GM19025 (cell line): ENCODE measurements around the gene ERFE.
A peak's percentile ranks its signal among the peaks of the same experiment; 100 is the strongest.

Experiments
- ATAC-seq: cut with Tn5 transposase; IDR thresholded peaks from one replicate; pipeline ENCODE4 v1.9.1; 2021; ENCODE audit warnings: mild to moderate bottlenecking, low read depth, moderate library complexity; ENCODE audit not compliant: unreplicated experiment

ERFE gene

DNA sequence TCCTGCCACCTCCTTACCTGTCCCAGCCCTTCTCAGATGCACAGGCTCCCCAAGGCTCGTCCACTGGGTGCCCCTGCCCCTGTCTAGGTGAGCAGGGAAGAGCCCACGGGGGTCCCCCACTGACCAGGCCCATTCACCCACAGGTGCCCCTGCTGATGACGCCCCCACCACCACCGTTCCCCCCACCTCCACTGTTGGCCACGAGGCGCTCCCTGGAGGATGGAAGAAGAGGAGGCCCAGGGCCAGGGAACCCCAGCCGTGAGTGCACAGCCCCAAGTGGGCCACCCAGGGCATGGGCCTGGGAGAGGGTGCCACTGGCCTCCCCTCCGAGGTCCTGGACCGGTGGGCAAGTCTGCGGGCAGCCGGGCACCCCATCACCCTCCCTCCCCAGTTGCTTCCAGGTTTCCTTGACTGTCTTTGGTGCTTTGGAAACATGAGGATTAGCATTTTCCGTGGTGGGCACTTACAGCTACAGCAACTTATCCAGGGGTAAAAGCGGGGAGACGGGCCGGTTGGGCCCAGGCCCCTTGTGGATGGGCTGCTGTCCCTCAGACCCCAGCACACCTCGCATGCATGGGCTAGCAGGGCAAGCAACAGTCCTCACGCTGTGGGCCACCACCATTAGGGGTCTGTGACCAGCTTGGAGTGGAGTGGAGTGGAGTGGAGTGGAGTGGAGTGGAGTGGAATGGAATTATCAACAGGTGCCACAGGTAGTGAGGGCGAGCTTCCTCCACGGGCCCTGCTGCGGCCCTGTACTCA is 33.5 kb upstream of the ERFE start:
- ATAC-seq, result no peak

DNA sequence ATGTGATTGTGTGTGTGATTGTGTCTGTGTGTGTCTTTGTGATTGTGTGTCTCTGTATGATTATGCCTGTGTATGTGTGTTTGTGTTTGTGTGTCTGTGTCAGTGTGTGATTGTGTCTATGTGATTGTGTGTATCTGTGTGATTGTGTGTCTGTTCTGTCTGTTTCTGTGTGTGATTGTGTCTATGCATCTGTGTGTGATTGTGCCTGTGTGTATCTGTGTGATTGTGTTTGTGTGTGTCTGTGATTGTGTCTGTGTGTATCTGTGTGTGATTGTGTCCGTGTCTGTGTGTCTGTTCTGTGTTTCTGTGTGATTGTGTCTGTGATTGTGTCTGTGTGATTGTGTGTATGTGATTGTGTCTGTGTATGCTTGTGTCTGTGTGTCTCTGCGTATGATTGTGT is 32.4 kb upstream of the ERFE start:
- ATAC-seq, result no peak

GRCh38 chr2:238126775-238127164 is 32.0 kb upstream of the ERFE start:
- ATAC-seq, result no peak

DNA sequence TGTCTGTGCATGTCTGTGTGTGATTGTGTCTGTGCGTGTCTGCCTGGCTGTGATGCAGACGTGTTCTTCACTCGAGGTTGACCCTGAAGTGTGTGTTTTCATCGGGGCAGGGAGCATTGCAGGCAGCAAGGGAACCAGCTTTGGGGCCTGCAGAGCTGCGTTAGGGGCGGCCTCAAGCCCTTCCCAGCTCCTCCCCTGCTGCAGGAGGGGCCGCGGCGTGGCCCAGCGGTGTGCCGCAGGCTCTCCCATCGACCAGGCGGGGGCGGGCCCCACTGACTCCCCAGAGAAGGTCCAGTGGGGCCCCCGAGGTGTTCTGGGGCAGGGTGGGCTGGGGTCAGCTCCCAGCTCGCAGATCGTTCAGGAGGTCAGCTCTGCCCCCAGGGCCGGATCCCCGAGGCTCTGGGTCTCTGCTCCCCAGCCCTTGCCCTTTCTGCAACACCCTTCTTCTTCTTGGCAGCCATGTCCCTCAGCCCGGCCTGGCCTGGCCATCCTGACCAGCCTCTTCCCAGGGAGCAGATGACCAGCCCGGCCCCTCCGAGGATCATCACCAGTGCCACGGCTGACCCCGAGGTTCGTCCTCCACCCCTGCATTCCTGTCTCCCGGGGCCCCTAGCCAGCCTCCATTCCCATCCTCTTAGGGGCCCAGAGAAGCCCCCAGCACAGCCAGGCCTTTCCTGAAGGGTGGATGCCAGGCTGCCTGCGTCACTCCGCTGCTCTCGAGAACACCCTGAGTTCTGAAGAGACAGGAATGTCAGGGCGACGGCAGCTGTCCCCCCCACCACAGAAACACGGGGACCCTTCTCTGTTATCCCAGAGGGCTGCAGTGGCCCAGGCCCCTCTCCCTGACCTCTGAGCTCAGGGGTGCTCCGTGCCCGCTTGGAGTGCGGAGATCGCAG is 31.4 kb upstream of the ERFE start:
- ATAC-seq, result peak; percentile 60

DNA sequence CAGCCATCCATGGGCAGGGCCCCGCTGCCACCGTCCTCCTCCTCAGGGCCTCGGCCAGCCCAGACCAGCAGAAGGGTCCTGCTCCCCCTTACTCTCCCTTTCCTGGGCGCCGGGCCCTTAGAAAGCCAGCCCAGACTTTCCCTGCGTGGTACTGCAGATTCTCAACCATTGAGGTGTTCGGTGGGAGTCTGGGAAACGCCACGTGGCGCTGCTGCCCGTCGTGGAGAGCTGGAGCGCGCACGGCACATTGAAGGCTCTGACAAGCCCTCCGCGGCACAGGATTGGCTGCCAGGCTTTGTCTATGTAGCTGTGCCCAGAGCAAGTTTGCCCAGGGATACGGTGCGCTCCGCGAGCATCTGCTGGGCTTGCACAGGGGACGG is 30.7 kb upstream of the ERFE start:
- no peak for ATAC-seq

GRCh38 chr2:238128534-238129001 is 30.2 kb upstream of the ERFE start:
- ATAC-seq, result no peak

GRCh38 chr2:238129166-238130010 is 29.4 kb upstream of the ERFE start:
- ATAC-seq, result no peak

DNA sequence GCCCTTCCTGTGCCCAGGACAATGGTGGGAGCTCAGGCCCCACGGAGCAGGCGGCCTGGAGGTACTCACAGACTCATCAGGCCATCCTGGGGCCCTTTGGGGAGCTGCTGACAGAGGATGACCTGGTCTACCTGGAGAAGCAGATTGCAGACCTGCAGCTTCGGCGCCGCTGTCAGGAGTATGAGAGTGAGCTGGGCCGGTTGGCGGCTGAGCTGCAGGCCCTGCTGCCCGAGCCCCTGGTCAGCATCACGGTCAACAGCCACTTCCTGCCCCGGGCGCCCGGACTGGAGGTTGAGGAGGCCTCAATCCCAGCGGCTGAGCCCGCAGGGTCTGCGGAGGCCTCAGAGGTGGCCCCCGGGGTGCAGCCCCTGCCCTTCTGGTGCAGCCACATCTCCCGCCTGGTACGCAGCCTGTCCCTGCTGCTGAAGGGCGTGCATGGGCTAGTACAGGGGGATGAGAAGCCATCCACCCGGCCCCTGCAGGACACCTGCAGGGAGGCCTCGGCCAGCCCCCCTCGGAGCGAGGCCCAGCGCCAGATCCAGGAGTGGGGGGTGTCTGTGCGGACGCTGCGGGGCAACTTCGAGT is 28.6 kb upstream of the ERFE start:
- ATAC-seq, result no peak

DNA sequence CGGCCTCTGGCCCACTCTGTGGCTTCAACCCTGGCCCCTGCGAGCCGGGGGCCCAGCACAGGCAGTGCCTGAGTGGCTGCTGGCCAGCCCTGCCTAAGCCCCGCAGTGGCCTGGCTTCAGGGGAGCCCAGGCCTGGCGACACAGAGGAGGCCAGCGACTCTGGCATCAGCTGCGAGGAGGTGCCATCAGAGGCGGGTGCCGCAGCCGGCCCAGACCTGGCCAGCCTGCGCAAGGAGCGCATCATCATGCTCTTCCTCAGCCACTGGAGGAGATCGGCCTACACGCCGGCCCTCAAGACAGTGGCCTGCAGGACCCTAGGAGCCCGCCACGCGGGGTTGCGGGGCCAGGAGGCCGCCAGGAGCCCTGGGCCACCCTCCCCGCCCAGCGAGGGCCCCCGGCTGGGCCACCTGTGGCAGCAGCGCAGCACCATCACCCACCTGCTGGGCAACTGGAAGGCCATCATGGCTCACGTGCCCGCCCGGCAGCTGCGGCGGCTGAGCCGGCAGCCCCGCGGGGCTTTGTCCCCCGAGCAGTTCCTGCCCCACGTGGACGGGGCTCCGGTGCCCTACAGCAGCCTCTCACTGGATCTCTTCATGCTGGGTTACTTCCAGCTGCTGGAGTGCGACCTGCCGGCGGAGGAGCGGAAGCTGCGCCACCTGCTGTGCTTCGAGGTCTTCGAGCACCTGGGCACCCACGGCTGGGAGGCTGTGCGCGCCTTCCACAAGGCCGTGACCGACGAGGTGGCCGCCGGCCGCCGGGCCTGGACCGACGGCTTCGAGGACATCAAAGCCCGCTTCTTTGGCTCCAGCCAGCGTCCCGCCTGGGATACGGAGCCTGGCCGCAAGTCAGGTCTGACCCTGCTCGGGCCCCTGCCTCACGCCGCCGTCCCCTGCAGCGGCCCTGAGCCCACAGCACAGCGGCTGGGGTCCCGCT is 27.8 kb upstream of the ERFE start:
- ATAC-seq, result no peak

DNA sequence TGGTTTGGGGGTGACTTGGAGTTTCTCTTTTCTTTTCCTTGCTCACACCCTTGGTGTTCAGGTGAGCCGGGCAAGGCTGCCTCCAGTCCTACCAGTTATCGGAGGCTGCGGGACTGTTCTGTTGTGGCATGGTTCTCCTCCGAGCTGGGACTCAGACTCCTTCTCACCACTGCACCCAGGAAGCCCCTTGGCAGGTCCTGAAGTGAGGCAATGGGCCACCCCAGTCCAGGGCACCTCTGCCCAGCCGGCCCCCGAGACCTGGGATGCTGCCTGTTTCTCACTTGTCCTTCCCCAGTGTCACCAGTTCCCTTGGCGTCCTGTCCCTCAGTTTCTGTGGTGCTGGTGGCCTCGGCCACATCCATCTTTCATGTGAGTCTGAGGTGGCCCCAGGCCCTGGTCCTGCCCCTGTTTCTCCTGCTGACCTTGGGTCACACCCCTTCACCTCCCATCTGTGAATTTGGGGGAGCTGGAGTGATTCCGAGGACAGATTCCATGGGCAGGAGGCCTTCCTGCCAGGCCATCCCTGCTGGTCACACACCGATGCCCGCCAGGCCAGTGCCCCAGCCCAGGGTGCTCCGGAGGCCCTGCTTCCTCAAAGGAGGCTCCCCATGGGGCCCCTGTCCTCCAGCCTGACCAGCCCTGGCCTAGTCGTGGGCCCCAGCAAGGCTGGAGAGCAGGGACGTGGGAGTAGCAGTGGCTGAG is 26.9 kb upstream of the ERFE start:
- no peak for ATAC-seq

DNA sequence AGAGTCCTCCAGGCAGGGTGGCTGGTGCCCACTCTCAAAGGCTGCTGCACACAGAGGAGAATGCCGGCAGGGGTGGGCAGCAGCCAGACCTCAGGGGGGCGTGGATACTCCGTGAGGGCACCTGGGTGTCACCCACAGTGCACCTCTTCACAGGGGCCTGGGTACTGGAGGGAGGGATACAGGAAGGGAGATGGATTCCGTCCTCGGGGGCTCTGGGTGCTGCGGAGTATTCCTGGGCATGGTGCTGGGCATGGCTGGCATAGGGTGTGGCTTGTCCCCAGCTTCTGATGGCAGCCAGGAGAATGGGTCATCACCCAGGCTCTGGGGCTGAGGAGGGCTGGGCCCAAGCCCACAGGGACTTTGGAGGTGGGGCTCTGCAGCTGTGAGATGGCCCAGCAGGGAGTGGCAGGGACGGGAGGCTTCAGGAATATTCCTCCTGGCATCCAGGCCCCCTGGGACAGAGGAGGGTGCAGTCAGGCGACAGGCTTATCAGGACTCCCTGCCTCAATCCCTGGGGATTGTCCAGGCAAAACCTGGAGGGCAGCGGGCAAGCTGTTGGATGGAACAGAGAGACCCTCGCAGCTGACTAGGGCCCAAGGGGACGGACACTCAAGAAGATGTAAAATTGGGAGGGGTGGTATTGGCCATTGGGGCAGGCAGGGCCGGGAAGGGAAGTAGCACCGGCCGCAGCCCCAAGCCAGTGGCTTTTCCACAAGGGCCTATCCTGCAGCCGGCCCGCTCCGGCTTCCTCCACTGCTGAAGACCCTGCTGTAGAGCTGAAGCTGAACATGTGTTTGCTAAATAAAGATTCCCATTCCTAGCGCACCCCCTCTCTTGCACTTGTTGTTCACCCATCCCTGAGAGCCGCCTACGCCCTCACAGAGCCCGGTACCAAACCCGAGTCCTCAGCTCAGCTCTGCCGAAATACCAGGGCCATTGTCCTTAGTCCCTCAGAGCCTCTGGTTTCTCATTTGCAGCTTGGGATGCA is 26.0 kb upstream of the ERFE start:
- ATAC-seq, result no peak

DNA sequence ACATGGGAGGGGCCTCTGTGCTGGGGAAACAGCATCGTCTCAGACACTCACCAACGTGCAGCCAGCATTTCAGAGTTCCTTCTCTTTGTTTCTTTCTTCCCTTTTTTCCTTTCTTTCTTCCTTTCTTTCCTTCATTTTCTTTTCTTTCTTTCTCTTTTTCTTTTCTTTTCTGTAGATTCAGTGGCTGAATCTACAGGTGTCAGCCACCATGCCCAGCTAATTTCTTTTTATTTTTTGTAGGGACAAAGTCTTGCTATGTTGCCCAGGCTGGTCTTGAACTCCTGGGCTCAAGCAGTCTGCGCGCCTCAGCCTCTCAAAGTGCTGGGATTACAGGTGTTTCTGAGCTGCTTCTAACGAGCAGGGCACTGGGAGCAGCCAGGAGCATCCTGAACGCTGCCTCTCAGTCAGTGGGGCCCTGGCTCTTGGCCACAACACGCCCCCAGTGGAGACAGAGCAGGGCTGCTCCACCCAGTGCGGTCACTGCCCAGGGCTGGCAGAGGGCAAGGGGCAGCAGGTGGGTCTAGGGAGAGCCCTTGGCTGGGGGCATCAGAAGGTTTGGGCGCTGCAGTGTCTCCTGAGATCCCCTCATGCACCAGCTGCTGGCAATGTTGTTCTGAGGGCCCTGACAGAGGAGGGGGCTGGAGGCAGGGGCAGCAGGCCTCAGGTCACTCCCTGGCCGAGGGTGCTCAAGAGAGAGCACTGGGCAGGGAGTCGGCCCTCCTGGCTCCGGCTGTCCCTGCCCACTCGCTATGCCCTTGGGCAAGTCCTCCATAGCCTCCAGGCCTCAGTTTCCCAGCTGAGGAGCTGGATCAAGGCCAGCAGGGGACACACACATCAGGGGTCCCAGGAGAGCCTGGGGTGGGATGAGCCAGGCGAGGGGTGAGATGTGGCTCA is 25.0 kb upstream of the ERFE start:
- ATAC-seq, result no peak

DNA sequence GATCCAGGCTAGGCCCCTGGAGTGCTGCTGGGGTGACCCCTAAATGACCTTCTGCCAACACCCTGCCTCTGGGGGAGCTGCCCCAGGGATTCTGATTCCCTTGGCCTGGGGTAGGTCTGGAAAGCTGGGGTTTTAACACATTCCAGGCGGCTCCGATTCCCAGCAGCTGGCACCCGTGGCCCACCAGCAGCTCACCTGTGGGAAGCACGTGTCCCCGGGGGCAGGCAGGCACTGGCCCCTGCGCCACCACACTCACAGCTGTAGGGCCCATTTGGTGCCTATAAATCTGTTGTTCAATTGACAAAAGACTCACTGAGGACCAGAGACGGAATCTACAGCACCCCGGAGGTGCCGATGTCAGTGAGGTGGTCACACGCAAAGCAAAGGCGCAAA is 24.4 kb upstream of the ERFE start:
- ATAC-seq, result no peak

DNA sequence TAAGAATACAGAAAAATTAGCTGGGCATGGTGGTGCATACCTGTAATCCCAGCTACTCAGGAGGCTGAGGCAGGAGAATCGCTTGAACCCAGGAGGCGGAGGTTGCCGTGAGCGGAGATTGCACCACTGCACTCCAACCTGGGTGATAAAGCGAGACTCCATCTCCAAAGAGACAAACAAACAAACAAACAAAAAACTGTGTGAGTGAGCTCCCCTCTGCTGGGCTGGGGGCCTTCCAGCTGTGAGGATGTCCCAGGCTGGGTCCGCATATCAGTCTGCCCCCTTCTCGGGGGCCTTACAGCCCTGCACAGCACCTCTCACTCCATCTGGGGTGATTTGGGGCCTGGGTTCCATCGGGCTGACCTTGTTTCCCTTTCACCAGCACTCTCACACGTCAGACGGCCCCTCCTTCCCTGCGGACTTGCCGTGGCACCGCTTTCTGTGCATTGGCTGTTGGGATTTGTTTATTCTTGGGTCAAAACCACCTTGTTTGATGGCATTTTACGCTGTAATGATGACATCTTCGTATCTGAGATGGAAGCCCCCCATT is 23.1 kb upstream of the ERFE start:
- no peak for ATAC-seq

DNA sequence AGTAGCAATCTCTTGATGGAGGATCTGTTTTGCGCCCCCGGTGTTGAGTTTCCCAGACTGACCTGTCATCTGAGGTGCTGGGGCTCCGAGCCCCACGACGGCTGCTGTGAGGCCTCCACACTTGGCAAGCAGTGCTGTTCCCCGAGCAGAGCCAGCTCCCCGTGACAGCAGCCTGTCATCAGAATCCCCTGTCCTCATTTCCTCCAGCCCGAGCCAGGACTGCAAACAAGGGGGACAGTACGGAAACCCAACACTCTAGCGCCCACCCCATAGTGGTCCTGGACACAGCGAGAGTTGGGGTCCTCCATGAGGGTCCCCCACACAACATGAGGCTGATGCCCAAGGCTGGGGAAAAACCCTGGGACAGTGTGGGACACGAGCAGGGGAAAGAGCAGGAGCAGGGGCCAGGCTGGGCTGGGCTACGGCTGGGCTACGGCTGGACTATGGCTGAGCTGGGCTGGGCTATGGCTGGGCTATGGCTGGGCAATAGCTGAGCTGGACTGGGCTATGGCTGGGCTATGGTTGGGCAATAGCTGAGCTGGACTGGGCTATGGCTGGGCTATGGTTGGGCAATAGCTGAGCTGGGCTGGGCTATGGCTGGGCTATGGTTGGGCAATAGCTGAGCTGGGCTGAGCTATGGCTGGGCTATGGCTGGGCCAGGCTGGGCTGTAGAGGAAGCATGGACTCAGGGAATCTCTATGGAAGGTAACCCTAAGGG is 21.8 kb upstream of the ERFE start:
- ATAC-seq, result no peak

DNA sequence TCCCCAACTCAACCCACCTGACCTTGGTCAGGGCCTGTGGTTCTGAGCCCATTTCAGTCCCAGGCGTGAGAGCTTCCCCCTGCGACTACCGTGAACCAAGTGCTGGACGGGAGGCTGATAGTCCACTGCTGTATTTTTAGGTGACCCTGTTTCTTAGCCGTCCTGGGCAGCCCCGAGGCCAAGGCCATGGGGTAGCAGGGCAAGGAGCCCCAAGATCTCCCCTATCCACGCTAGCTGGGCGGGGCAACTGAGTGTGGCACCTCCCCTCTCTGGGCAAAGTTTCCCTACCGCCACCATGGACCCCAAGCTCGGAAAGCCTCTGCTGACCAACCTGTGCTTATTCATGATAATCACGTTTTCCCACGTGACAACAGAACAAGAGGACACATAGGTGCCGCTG is 20.9 kb upstream of the ERFE start:
- ATAC-seq, result no peak
